Measurements from ENCODE around the gene INPP5B. TPM values are rescaled to one million over a fixed set of nuclear protein-coding genes. Genes with fewer than 3 reads are reported as not detected.

Gene INPP5B
- total and polyA plus RNA-seq, 2 donors = 23.1 to 24.8 TPM

GRCh38 chr1:37825506-37825905, 121.3 kb downstream of the INPP5B start:
- H3K27ac ChIP-seq (ENCODE audit: low read depth in 1 of 2, low read length in 1 of 2) = no peak overlapping the region
- 84% methylated on average over 2 of the region's 2 CpGs for WGBS
- H3K36me3 ChIP-seq (ENCODE audit: control insufficient read depth in 2 of 2, insufficient read depth in 2 of 2, low read length in 1 of 2) = peaks cover 24 to 32% of the 10 kb centered on the region in 2 donors

GRCh38 chr1:37824001-37824400, 122.9 kb downstream of the INPP5B start:
- Histone ChIP-seq H3K4me1 (ENCODE audit: control insufficient read depth in 2 of 2, insufficient read depth in 2 of 2, low read length in 2 of 2) (no peaks in the 10 kb centered on the region), H3K27me3 (ENCODE audit: control insufficient read depth in 2 of 2, insufficient read depth in 1 of 2, low read length in 1 of 2) (no peaks in the 10 kb centered on the region), H3K4me3 (ENCODE audit: low read length in 2 of 2) (no peak overlapping the region), H3K9me3 (ENCODE audit: control insufficient read depth in 2 of 2, insufficient read depth in 1 of 2, low read length in 1 of 2) (no peaks in the 10 kb centered on the region), H3K36me3 (ENCODE audit: control insufficient read depth in 2 of 2, insufficient read depth in 2 of 2, low read length in 1 of 2) (peaks cover 32% of the 10 kb centered on the region in 2 donors), H3K27ac (ENCODE audit: low read depth in 1 of 2, low read length in 1 of 2) (no peak overlapping the region)
- no peak for DNase-seq (ENCODE audit: low read depth in 6 of 9, low spot score in 9 of 9)
- WGBS = 98% methylated on average over 2 of the region's 2 CpGs

More at GRCh38 chr1:37825506-37825905, 121.3 kb downstream of the INPP5B start:
- DNase-seq (ENCODE audit: low read depth in 6 of 9, low spot score in 9 of 9) = no peak
- Histone ChIP-seq H3K9me3 (ENCODE audit: control insufficient read depth in 2 of 2, insufficient read depth in 1 of 2, low read length in 1 of 2) (no peaks in the 10 kb centered on the region), H3K4me1 (ENCODE audit: control insufficient read depth in 2 of 2, insufficient read depth in 2 of 2, low read length in 2 of 2) (no peaks in the 10 kb centered on the region), H3K27me3 (ENCODE audit: control insufficient read depth in 2 of 2, insufficient read depth in 1 of 2, low read length in 1 of 2) (no peaks in the 10 kb centered on the region), H3K4me3 (ENCODE audit: low read length in 2 of 2) (no peak overlapping the region)

- no peak overlapping the region for H3K4me3 ChIP-seq (ENCODE audit: low read length in 2 of 2)
- no peaks in the 10 kb centered on the region for H3K27me3 ChIP-seq (ENCODE audit: control insufficient read depth in 2 of 2, insufficient read depth in 1 of 2, low read length in 1 of 2)
- H3K9me3 ChIP-seq (ENCODE audit: control insufficient read depth in 2 of 2, insufficient read depth in 1 of 2, low read length in 1 of 2) = no peaks in the 10 kb centered on the region
- no peak for DNase-seq (ENCODE audit: low read depth in 6 of 9, low spot score in 9 of 9)
- no peak overlapping the region for H3K27ac ChIP-seq (ENCODE audit: low read depth in 1 of 2, low read length in 1 of 2)
- H3K4me1 ChIP-seq (ENCODE audit: control insufficient read depth in 2 of 2, insufficient read depth in 2 of 2, low read length in 2 of 2) = no peaks in the 10 kb centered on the region
- 96% methylated on average over 9 of the region's 9 CpGs for WGBS
- peaks cover 26 to 32% of the 10 kb centered on the region in 2 donors for H3K36me3 ChIP-seq (ENCODE audit: control insufficient read depth in 2 of 2, insufficient read depth in 2 of 2, low read length in 1 of 2)
Observed at GRCh38 chr1:37822906-37823815, 123.7 kb downstream of the INPP5B start.

- DNase-seq (ENCODE audit: low read depth in 6 of 9, low spot score in 9 of 9) = no peak
- H3K36me3 ChIP-seq (ENCODE audit: control insufficient read depth in 2 of 2, insufficient read depth in 2 of 2, low read length in 1 of 2) = peaks cover 31 to 37% of the 10 kb centered on the region in 2 donors
- H3K4me1 ChIP-seq (ENCODE audit: control insufficient read depth in 2 of 2, insufficient read depth in 2 of 2, low read length in 2 of 2) = no peaks in the 10 kb centered on the region
- WGBS = 97% methylated on average over 2 of the region's 2 CpGs
- H3K4me3 ChIP-seq (ENCODE audit: low read length in 2 of 2) = no peak overlapping the region
- H3K27me3 ChIP-seq (ENCODE audit: control insufficient read depth in 2 of 2, insufficient read depth in 1 of 2, low read length in 1 of 2) = no peaks in the 10 kb centered on the region
- no peak overlapping the region for H3K27ac ChIP-seq (ENCODE audit: low read depth in 1 of 2, low read length in 1 of 2)
- no peaks in the 10 kb centered on the region for H3K9me3 ChIP-seq (ENCODE audit: control insufficient read depth in 2 of 2, insufficient read depth in 1 of 2, low read length in 1 of 2)
Observed at GRCh38 chr1:37821481-37821880, 125.4 kb downstream of the INPP5B start.

- H3K36me3 ChIP-seq (ENCODE audit: control insufficient read depth in 2 of 2, insufficient read depth in 2 of 2, low read length in 1 of 2) = peaks cover 38 to 40% of the 10 kb centered on the region in 2 donors
- 85% methylated on average over 2 of the region's 2 CpGs for WGBS
- H3K27me3 ChIP-seq (ENCODE audit: control insufficient read depth in 2 of 2, insufficient read depth in 1 of 2, low read length in 1 of 2) = no peaks in the 10 kb centered on the region
- no peaks in the 10 kb centered on the region for H3K4me1 ChIP-seq (ENCODE audit: control insufficient read depth in 2 of 2, insufficient read depth in 2 of 2, low read length in 2 of 2)
- no peak overlapping the region for H3K27ac ChIP-seq (ENCODE audit: low read depth in 1 of 2, low read length in 1 of 2)
- no peak for DNase-seq (ENCODE audit: low read depth in 6 of 9, low spot score in 9 of 9)
- no peak overlapping the region for H3K4me3 ChIP-seq (ENCODE audit: low read length in 2 of 2)
- no peaks in the 10 kb centered on the region for H3K9me3 ChIP-seq (ENCODE audit: control insufficient read depth in 2 of 2, insufficient read depth in 1 of 2, low read length in 1 of 2)
Observed at GRCh38 chr1:37817481-37817880, 129.4 kb downstream of the INPP5B start.

GRCh38 chr1:37814252-37814651, 132.6 kb downstream of the INPP5B start:
- Histone ChIP-seq H3K4me1 (ENCODE audit: control insufficient read depth in 2 of 2, insufficient read depth in 2 of 2, low read length in 2 of 2) (no peaks in the 10 kb centered on the region), H3K27ac (ENCODE audit: low read depth in 1 of 2, low read length in 1 of 2) (no peak overlapping the region), H3K4me3 (ENCODE audit: low read length in 2 of 2) (no peak overlapping the region), H3K36me3 (ENCODE audit: control insufficient read depth in 2 of 2, insufficient read depth in 2 of 2, low read length in 1 of 2) (peaks cover 19 to 30% of the 10 kb centered on the region in 2 donors), H3K9me3 (ENCODE audit: control insufficient read depth in 2 of 2, insufficient read depth in 1 of 2, low read length in 1 of 2) (no peaks in the 10 kb centered on the region), H3K27me3 (ENCODE audit: control insufficient read depth in 2 of 2, insufficient read depth in 1 of 2, low read length in 1 of 2) (no peaks in the 10 kb centered on the region)
- DNase-seq (ENCODE audit: low read depth in 6 of 9, low spot score in 9 of 9) = no peak
- 96% methylated on average over 7 of the region's 7 CpGs for WGBS

- Histone ChIP-seq H3K4me3 (ENCODE audit: low read length in 2 of 2) (no peak overlapping the region), H3K4me1 (ENCODE audit: control insufficient read depth in 2 of 2, insufficient read depth in 2 of 2, low read length in 2 of 2) (peaks cover 5 to 6% of the 10 kb centered on the region in 2 donors), H3K27ac (ENCODE audit: low read depth in 1 of 2, low read length in 1 of 2) (no peak overlapping the region), H3K36me3 (ENCODE audit: control insufficient read depth in 2 of 2, insufficient read depth in 2 of 2, low read length in 1 of 2) (peaks cover 14 to 30% of the 10 kb centered on the region in 2 donors), H3K9me3 (ENCODE audit: control insufficient read depth in 2 of 2, insufficient read depth in 1 of 2, low read length in 1 of 2) (no peaks in the 10 kb centered on the region), H3K27me3 (ENCODE audit: control insufficient read depth in 2 of 2, insufficient read depth in 1 of 2, low read length in 1 of 2) (no peaks in the 10 kb centered on the region)
- no peak for DNase-seq (ENCODE audit: low read depth in 6 of 9, low spot score in 9 of 9)
- WGBS = 95% methylated on average over 2 of the region's 2 CpGs
Observed at GRCh38 chr1:37813529-37814145, 133.2 kb downstream of the INPP5B start.

- Histone ChIP-seq H3K27me3 (ENCODE audit: control insufficient read depth in 2 of 2, insufficient read depth in 1 of 2, low read length in 1 of 2) (no peaks in the 10 kb centered on the region), H3K27ac (ENCODE audit: low read depth in 1 of 2, low read length in 1 of 2) (no peak overlapping the region), H3K4me3 (ENCODE audit: low read length in 2 of 2) (no peak overlapping the region), H3K9me3 (ENCODE audit: control insufficient read depth in 2 of 2, insufficient read depth in 1 of 2, low read length in 1 of 2) (no peaks in the 10 kb centered on the region), H3K4me1 (ENCODE audit: control insufficient read depth in 2 of 2, insufficient read depth in 2 of 2, low read length in 2 of 2) (peaks cover 9 to 14% of the 10 kb centered on the region in 2 donors), H3K36me3 (ENCODE audit: control insufficient read depth in 2 of 2, insufficient read depth in 2 of 2, low read length in 1 of 2) (peaks cover 12 to 19% of the 10 kb centered on the region in 2 donors)
- DNase-seq (ENCODE audit: low read depth in 6 of 9, low spot score in 9 of 9) = peak in 5 of 9 donors; percentile 26 to 69 (median 41)
- WGBS = 53% methylated on average over 7 of the region's 7 CpGs
Observed at GRCh38 chr1:37811027-37811655, 135.7 kb downstream of the INPP5B start.
